ENCODE data around the gene THRB.

Gene THRB

DNA sequence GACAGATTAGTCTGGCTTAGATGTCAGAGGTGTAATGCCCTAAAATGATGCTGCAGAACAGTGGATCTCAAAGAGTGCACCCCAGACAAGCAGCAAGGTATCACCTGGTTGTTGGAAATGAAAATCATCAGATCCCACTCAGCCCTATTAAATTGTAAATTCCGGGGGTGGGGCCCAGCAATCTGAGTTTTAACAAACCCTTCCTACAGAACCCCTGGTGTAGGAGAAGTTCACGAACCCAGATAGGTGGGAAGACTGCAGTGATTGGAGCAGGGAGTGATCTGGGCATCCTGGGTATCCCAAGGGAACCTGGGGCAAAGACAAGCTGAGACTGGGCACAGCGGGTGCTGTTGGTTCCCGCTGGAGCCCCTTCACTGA, 24.3 kb upstream of the THRB start:
- H3K36me3 ChIP-seq (ENCODE audit: insufficient read depth, low read length) = no peaks in the 10 kb centered on the region
- TF ChIP-seq EZH2phosphoT487 (IDR thresholded peaks at IDR 0.05; ENCODE audit: borderline replicate concordance) = no peak
- H3K9ac ChIP-seq (ENCODE audit: low read depth, low read length, poor library complexity, severe bottlenecking) = no peak overlapping the region
- no peaks in the 10 kb centered on the region for H3K79me2 ChIP-seq (ENCODE audit: insufficient read depth, low read length)
- no peaks in the 10 kb centered on the region for H3K27me3 ChIP-seq (ENCODE audit: insufficient read depth, low read length, poor library complexity, severe bottlenecking)
- H4K20me1 ChIP-seq (ENCODE audit: insufficient read depth, low read length, poor library complexity, severe bottlenecking) = no peaks in the 10 kb centered on the region
- no peaks in the 10 kb centered on the region for H3F3A ChIP-seq (ENCODE audit: low read depth)
- no peak overlapping the region for H3K4me3 ChIP-seq (ENCODE audit: low read length, poor library complexity, severe bottlenecking)
- H3K4me1 ChIP-seq (ENCODE audit: insufficient read depth, low read length, poor library complexity, severe bottlenecking) = no peaks in the 10 kb centered on the region
- H3K4me2 ChIP-seq (ENCODE audit: low read depth, low read length, poor library complexity, severe bottlenecking) = no peak overlapping the region
- H3K9me2 ChIP-seq (replicated peaks; ENCODE audit: low read depth, low read length) = no peaks in the 10 kb centered on the region
- H2AFZ ChIP-seq (ENCODE audit: low read length) = no peak overlapping the region
- H3K9me3 ChIP-seq (ENCODE audit: insufficient read depth, low read depth, low read length) = no peaks in the 10 kb centered on the region

DNA sequence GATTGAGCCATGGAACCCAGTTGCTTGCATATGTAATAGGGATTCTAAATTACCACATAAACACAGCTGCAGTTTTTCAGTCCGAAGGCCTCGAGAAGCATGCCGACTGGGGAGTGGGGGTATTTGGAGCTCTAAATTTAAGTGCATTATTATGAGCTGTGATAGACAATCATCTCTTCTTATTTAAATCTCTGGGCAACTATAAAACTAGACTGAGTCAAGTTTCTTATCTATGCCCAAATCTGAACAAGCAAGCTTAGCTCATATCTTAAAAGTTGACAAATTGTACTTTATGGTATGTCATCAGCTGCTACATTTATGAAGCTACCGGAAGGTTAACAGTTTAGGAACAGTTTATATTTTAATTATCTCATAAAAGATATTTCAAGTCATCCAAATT, 19.5 kb upstream of the THRB start:
- Histone ChIP-seq H3K4me3 (ENCODE audit: low read length, poor library complexity, severe bottlenecking) (no peak overlapping the region), H3K9me3 (ENCODE audit: insufficient read depth, low read depth, low read length) (no peaks in the 10 kb centered on the region), H3K9me2 (replicated peaks; ENCODE audit: low read depth, low read length) (no peaks in the 10 kb centered on the region), H3K27me3 (ENCODE audit: insufficient read depth, low read length, poor library complexity, severe bottlenecking) (no peaks in the 10 kb centered on the region), H3K4me2 (ENCODE audit: low read depth, low read length, poor library complexity, severe bottlenecking) (no peak overlapping the region), H3K36me3 (ENCODE audit: insufficient read depth, low read length) (no peaks in the 10 kb centered on the region), H4K20me1 (ENCODE audit: insufficient read depth, low read length, poor library complexity, severe bottlenecking) (no peaks in the 10 kb centered on the region), H3K9ac (ENCODE audit: low read depth, low read length, poor library complexity, severe bottlenecking) (no peak overlapping the region), H3K4me1 (ENCODE audit: insufficient read depth, low read length, poor library complexity, severe bottlenecking) (no peaks in the 10 kb centered on the region), H3F3A (ENCODE audit: low read depth) (no peaks in the 10 kb centered on the region), H3K79me2 (ENCODE audit: insufficient read depth, low read length) (no peaks in the 10 kb centered on the region), H2AFZ (ENCODE audit: low read length) (no peak overlapping the region)
- TF ChIP-seq EZH2phosphoT487 (IDR thresholded peaks at IDR 0.05; ENCODE audit: borderline replicate concordance) = no peak
- TF ChIP-seq, protein P1, sequence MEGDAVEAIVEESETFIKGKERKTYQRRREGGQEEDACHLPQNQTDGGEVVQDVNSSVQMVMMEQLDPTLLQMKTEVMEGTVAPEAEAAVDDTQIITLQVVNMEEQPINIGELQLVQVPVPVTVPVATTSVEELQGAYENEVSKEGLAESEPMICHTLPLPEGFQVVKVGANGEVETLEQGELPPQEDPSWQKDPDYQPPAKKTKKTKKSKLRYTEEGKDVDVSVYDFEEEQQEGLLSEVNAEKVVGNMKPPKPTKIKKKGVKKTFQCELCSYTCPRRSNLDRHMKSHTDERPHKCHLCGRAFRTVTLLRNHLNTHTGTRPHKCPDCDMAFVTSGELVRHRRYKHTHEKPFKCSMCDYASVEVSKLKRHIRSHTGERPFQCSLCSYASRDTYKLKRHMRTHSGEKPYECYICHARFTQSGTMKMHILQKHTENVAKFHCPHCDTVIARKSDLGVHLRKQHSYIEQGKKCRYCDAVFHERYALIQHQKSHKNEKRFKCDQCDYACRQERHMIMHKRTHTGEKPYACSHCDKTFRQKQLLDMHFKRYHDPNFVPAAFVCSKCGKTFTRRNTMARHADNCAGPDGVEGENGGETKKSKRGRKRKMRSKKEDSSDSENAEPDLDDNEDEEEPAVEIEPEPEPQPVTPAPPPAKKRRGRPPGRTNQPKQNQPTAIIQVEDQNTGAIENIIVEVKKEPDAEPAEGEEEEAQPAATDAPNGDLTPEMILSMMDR (conservative IDR thresholded peaks at IDR 0.05; ENCODE audit: low read length) = no peak

DNA sequence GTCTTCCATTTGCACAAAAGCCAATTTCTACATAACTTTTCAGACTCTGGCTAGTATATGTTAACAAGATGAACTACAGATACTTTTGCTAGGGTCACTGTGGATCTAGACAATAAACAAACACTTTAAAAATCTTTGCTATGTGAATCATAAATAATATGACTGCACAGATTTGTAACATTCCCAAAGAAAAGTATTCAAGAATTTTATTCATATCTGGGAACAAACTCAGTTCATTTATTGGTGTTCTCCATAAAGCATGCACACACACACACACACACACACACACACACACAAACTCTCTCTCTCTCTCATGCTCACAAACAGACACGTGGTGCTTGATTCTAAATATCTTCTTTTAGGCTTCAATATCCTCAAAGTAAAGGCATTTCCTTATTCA, 18.8 kb upstream of the THRB start:
- no peaks in the 10 kb centered on the region for H3K79me2 ChIP-seq (ENCODE audit: insufficient read depth, low read length)
- no peaks in the 10 kb centered on the region for H3K36me3 ChIP-seq (ENCODE audit: insufficient read depth, low read length)
- TF ChIP-seq, protein P1 (conservative IDR thresholded peaks at IDR 0.05; ENCODE audit: low read length) = no peak
- no peak for TF ChIP-seq EZH2phosphoT487 (IDR thresholded peaks at IDR 0.05; ENCODE audit: borderline replicate concordance)
- H3F3A ChIP-seq (ENCODE audit: low read depth) = no peaks in the 10 kb centered on the region
- H3K4me1 ChIP-seq (ENCODE audit: insufficient read depth, low read length, poor library complexity, severe bottlenecking) = no peaks in the 10 kb centered on the region
- H3K9me2 ChIP-seq (replicated peaks; ENCODE audit: low read depth, low read length) = no peaks in the 10 kb centered on the region
- H3K4me2 ChIP-seq (ENCODE audit: low read depth, low read length, poor library complexity, severe bottlenecking) = no peak overlapping the region
- H3K9me3 ChIP-seq (ENCODE audit: insufficient read depth, low read depth, low read length) = no peaks in the 10 kb centered on the region
- no peaks in the 10 kb centered on the region for H4K20me1 ChIP-seq (ENCODE audit: insufficient read depth, low read length, poor library complexity, severe bottlenecking)
- no peaks in the 10 kb centered on the region for H3K27me3 ChIP-seq (ENCODE audit: insufficient read depth, low read length, poor library complexity, severe bottlenecking)
- no peak overlapping the region for H3K9ac ChIP-seq (ENCODE audit: low read depth, low read length, poor library complexity, severe bottlenecking)
- H2AFZ ChIP-seq (ENCODE audit: low read length) = no peak overlapping the region
- H3K4me3 ChIP-seq (ENCODE audit: low read length, poor library complexity, severe bottlenecking) = no peak overlapping the region

DNA sequence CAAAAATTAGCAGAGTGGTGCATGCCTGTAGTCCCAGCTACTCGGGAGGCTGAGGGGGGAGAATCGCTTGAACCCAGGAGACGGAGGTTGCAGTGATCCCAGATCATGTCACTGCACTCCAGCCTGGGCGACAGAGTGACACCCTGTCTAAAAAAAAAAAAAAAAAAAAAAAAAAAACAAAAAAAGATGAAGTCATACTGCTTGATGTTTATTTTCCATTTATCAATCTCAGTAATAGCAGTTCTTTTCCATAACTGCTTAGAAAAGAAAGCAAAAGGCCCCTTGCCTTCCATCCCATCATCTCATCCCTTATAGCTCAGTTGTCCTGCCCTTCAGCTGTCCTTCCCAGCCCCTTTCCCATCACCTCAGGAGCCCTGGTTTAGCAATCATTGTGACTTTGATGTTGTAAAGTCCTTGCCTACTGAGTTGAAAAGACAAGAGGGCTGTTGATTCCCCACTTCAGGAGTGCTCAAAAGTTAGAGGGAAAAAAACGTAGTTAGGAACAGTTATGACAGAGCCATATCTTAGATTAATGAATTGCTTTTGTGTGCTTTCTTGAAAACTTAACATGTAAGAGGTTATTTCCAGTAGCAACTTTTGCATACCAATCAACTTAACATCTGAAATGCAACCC, 18.0 kb upstream of the THRB start:
- H3K27me3 ChIP-seq (ENCODE audit: insufficient read depth, low read length, poor library complexity, severe bottlenecking) = no peaks in the 10 kb centered on the region
- H3K4me2 ChIP-seq (ENCODE audit: low read depth, low read length, poor library complexity, severe bottlenecking) = no peak overlapping the region
- no peaks in the 10 kb centered on the region for H4K20me1 ChIP-seq (ENCODE audit: insufficient read depth, low read length, poor library complexity, severe bottlenecking)
- no peaks in the 10 kb centered on the region for H3F3A ChIP-seq (ENCODE audit: low read depth)
- no peaks in the 10 kb centered on the region for H3K9me3 ChIP-seq (ENCODE audit: insufficient read depth, low read depth, low read length)
- H3K4me3 ChIP-seq (ENCODE audit: low read length, poor library complexity, severe bottlenecking) = no peak overlapping the region
- H3K9ac ChIP-seq (ENCODE audit: low read depth, low read length, poor library complexity, severe bottlenecking) = no peak overlapping the region
- H3K9me2 ChIP-seq (replicated peaks; ENCODE audit: low read depth, low read length) = no peaks in the 10 kb centered on the region
- TF ChIP-seq EZH2phosphoT487 (IDR thresholded peaks at IDR 0.05; ENCODE audit: borderline replicate concordance) = no peak
- TF ChIP-seq, protein P1 (conservative IDR thresholded peaks at IDR 0.05; ENCODE audit: low read length) = no peak
- no peaks in the 10 kb centered on the region for H3K36me3 ChIP-seq (ENCODE audit: insufficient read depth, low read length)
- no peak overlapping the region for H2AFZ ChIP-seq (ENCODE audit: low read length)
- no peaks in the 10 kb centered on the region for H3K4me1 ChIP-seq (ENCODE audit: insufficient read depth, low read length, poor library complexity, severe bottlenecking)
- no peaks in the 10 kb centered on the region for H3K79me2 ChIP-seq (ENCODE audit: insufficient read depth, low read length)

All from Loucy (cell line).